GM12892 (cell line): Measurements from ENCODE around the gene SSX2IP.
A peak's percentile ranks its signal among the peaks of the same experiment; 100 is the strongest.

Experiments used
- POLR2A ChIP-seq: IDR thresholded peaks from 2 replicates; pipeline ENCODE4 v1.6.1; 2011; ENCODE audit warnings: low read depth, low read length, control low read depth
- TAF1 ChIP-seq: IDR thresholded peaks from 2 replicates; pipeline ENCODE4 v1.6.1; 2011; ENCODE audit warnings: low read depth, mild to moderate bottlenecking, control low read depth, low read length, borderline replicate concordance

GRCh38 chr1:84620720-84621313 is 69.4 kb downstream of the SSX2IP start:
- peak; percentile 43; the same call in 1 of the 2 replicates for TF ChIP-seq POLR2A
- no peak for TF ChIP-seq TAF1
